ENCODE data around the gene RHOD. TPM values are rescaled to one million over a fixed set of nuclear protein-coding genes. Genes with fewer than 3 reads are reported as not detected.

Gene RHOD
- total RNA-seq, 1 donor from 2014 or later, result 29.8 TPM

DNA sequence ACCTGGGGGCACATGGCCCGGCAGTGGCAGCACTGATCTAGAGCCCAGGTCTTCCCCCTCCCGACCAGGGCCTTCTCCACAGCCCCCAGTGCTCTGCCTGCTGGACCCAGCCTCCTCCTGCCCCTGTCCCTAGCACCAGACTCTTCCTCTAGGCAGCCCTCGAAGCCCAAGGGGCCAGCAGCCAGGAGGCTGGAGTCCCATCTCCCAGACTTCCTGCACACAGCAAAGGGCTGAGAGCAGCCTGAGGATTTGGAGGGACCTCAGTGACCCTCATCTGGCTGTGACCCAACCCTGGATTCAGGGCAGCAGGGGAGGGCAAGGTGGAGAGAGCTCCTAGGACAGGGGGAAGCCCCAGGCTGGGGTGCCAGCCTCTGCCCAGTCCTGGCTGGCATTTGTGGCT lies 3.0 kb downstream of the RHOD start:
- TF ChIP-seq, protein P1, sequence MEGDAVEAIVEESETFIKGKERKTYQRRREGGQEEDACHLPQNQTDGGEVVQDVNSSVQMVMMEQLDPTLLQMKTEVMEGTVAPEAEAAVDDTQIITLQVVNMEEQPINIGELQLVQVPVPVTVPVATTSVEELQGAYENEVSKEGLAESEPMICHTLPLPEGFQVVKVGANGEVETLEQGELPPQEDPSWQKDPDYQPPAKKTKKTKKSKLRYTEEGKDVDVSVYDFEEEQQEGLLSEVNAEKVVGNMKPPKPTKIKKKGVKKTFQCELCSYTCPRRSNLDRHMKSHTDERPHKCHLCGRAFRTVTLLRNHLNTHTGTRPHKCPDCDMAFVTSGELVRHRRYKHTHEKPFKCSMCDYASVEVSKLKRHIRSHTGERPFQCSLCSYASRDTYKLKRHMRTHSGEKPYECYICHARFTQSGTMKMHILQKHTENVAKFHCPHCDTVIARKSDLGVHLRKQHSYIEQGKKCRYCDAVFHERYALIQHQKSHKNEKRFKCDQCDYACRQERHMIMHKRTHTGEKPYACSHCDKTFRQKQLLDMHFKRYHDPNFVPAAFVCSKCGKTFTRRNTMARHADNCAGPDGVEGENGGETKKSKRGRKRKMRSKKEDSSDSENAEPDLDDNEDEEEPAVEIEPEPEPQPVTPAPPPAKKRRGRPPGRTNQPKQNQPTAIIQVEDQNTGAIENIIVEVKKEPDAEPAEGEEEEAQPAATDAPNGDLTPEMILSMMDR (IDR thresholded peaks at IDR 0.05; ENCODE audit: insufficient read depth, low read depth, low read length), result no peak
- TF ChIP-seq EZH2 (IDR thresholded peaks at IDR 0.05; ENCODE audit: insufficient read depth, low read length), result no peak
- H3K4me1 Mint-ChIP-seq (ENCODE audit: low read depth, unreplicated experiment), result peaks cover 8% of the 10 kb centered on the region
- Histone ChIP-seq H2AFZ (ENCODE audit: low read depth, low read length) (no peak overlapping the region), H3K4me2 (ENCODE audit: low read length) (no peak overlapping the region), H3K4me1 (ENCODE audit: insufficient read depth, low read length) (peaks cover 37% of the 10 kb centered on the region), H3K27me3 (ENCODE audit: insufficient read depth, low read length) (no peaks in the 10 kb centered on the region), H3K36me3 (ENCODE audit: insufficient read depth, low read length) (no peaks in the 10 kb centered on the region), H3K9ac (ENCODE audit: low read length) (no peak overlapping the region), H3K79me2 (ENCODE audit: insufficient read depth, low read length) (peaks cover 4% of the 10 kb centered on the region), H3K27ac (ENCODE audit: low read depth, low read length) (no peak overlapping the region), H4K20me1 (ENCODE audit: insufficient read depth, low read length) (peaks cover 19% of the 10 kb centered on the region), H3K9me3 (ENCODE audit: insufficient read depth, low read depth, low read length) (no peaks in the 10 kb centered on the region), H3K4me3 (ENCODE audit: insufficient read depth, low read depth, low read length) (no peak overlapping the region)
- no peaks in the 10 kb centered on the region for H3K9me3 Mint-ChIP-seq (ENCODE audit: unreplicated experiment)
- H3K27ac Mint-ChIP-seq (ENCODE audit: unreplicated experiment), result no peak overlapping the region
- no peak for DNase-seq (ENCODE audit: low read depth)
- no peak overlapping the region for H3K4me3 Mint-ChIP-seq (ENCODE audit: unreplicated experiment)
- peaks cover 2% of the 10 kb centered on the region for H3K36me3 Mint-ChIP-seq (ENCODE audit: low read depth, unreplicated experiment)
- no peak for FAIRE-seq
- no peaks in the 10 kb centered on the region for H3K27me3 Mint-ChIP-seq (ENCODE audit: low read depth, unreplicated experiment)

DNA sequence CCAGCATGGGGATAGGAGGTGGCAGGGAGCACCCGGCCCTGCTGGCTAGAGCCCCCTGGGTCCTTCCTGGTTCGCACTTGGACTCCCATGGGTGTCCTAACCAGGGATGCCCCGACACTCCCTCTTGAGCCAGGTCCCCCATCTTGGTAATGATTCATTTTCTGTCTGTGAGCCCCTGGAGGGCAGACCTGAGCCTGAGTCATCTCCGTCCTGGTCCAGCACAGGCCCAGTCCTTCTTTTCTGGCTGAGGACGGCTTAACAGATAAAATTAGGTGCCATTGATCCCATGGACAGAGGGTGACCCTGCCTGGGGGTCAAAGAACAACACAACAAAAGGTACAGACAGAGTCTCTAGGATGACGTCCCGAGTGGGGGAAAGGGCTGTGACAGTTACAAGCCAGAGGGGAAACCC lies 3.5 kb downstream of the RHOD start:
- Mint-ChIP-seq H3K4me1 (ENCODE audit: low read depth, unreplicated experiment) (peaks cover 8% of the 10 kb centered on the region), H3K36me3 (ENCODE audit: low read depth, unreplicated experiment) (peaks cover 2% of the 10 kb centered on the region), H3K4me3 (ENCODE audit: unreplicated experiment) (no peak overlapping the region), H3K27ac (ENCODE audit: unreplicated experiment) (no peak overlapping the region), H3K27me3 (ENCODE audit: low read depth, unreplicated experiment) (no peaks in the 10 kb centered on the region), H3K9me3 (ENCODE audit: unreplicated experiment) (no peaks in the 10 kb centered on the region)
- DNase-seq (ENCODE audit: low read depth) (peak; percentile 39), FAIRE-seq (no peak)
- H3K9me3 ChIP-seq (ENCODE audit: insufficient read depth, low read depth, low read length), result no peaks in the 10 kb centered on the region
- peaks cover 33% of the 10 kb centered on the region for H3K4me1 ChIP-seq (ENCODE audit: insufficient read depth, low read length)
- no peak overlapping the region for H3K27ac ChIP-seq (ENCODE audit: low read depth, low read length)
- peak overlapping the region; percentile 15 for H3K4me2 ChIP-seq (ENCODE audit: low read length)
- peaks cover 19% of the 10 kb centered on the region for H4K20me1 ChIP-seq (ENCODE audit: insufficient read depth, low read length)
- H3K4me3 ChIP-seq (ENCODE audit: insufficient read depth, low read depth, low read length), result no peak overlapping the region
- H3K36me3 ChIP-seq (ENCODE audit: insufficient read depth, low read length), result no peaks in the 10 kb centered on the region
- peaks cover 4% of the 10 kb centered on the region for H3K79me2 ChIP-seq (ENCODE audit: insufficient read depth, low read length)
- H2AFZ ChIP-seq (ENCODE audit: low read depth, low read length), result no peak overlapping the region
- H3K9ac ChIP-seq (ENCODE audit: low read length), result no peak overlapping the region
- TF ChIP-seq EZH2 (IDR thresholded peaks at IDR 0.05; ENCODE audit: insufficient read depth, low read length), result no peak
- TF ChIP-seq, protein P1 (IDR thresholded peaks at IDR 0.05; ENCODE audit: insufficient read depth, low read depth, low read length), result peak; percentile 3
- no peaks in the 10 kb centered on the region for H3K27me3 ChIP-seq (ENCODE audit: insufficient read depth, low read length)

DNA sequence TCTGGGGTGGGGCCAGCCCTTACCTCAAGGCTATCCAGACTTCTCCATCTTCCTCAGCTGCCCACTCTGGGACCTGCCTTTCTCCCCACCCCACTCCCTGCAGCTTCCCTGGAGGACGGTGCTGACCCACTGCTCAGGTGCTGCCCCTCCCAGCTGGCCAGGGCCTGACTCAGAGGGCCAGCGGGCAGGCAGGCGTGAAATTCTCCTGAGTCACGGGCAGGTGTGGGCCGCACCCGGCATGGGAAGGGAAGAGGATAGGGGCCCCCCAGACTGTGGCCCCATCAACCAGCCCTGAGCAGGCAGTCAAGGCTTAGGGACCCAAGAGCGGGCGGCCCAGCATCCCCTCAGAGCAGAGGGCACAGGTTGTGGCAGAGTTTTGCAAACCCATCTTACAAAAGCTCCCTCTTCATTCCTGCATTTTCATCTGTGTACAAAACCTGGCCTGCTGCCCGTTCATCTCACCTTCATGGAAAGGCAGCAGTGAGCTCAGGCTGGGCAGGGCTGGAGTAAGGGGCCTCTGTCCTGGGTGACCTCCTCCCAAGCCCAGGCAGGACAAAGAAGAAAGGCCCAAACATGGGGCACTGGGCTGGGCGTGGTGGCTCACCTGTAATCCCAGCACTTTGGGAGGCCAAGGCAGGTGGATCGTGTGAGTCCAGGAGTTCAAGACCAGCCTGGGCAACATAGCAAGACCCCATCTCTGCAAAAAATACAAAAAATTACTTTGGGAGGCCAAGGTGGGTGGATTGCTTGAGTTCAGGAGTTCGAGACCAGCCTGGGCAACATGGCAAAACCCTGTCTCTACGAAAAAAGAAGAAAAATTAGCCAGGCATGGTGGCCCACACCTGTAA lies 6.1 kb downstream of the RHOD start:
- no peak overlapping the region for H3K27ac Mint-ChIP-seq (ENCODE audit: unreplicated experiment)
- peaks cover 11% of the 10 kb centered on the region for H3K4me1 ChIP-seq (ENCODE audit: insufficient read depth, low read length)
- DNase-seq (ENCODE audit: low read depth) (no peak), FAIRE-seq (no peak)
- H3K9me3 ChIP-seq (ENCODE audit: insufficient read depth, low read depth, low read length), result no peaks in the 10 kb centered on the region
- no peak for TF ChIP-seq EZH2 (IDR thresholded peaks at IDR 0.05; ENCODE audit: insufficient read depth, low read length)
- TF ChIP-seq, protein P1 (IDR thresholded peaks at IDR 0.05; ENCODE audit: insufficient read depth, low read depth, low read length), result no peak
- no peak overlapping the region for H3K27ac ChIP-seq (ENCODE audit: low read depth, low read length)
- no peaks in the 10 kb centered on the region for H3K27me3 Mint-ChIP-seq (ENCODE audit: low read depth, unreplicated experiment)
- H3K9ac ChIP-seq (ENCODE audit: low read length), result no peak overlapping the region
- H3K36me3 Mint-ChIP-seq (ENCODE audit: low read depth, unreplicated experiment), result peaks cover 8% of the 10 kb centered on the region
- H4K20me1 ChIP-seq (ENCODE audit: insufficient read depth, low read length), result peaks cover 19% of the 10 kb centered on the region
- no peaks in the 10 kb centered on the region for H3K9me3 Mint-ChIP-seq (ENCODE audit: unreplicated experiment)
- H3K27me3 ChIP-seq (ENCODE audit: insufficient read depth, low read length), result no peaks in the 10 kb centered on the region
- no peaks in the 10 kb centered on the region for H3K79me2 ChIP-seq (ENCODE audit: insufficient read depth, low read length)
- H3K36me3 ChIP-seq (ENCODE audit: insufficient read depth, low read length), result no peaks in the 10 kb centered on the region
- H3K4me3 ChIP-seq (ENCODE audit: insufficient read depth, low read depth, low read length), result no peak overlapping the region
- H2AFZ ChIP-seq (ENCODE audit: low read depth, low read length), result no peak overlapping the region
- no peak overlapping the region for H3K4me2 ChIP-seq (ENCODE audit: low read length)
- H3K4me3 Mint-ChIP-seq (ENCODE audit: unreplicated experiment), result no peak overlapping the region
- peaks cover 2% of the 10 kb centered on the region for H3K4me1 Mint-ChIP-seq (ENCODE audit: low read depth, unreplicated experiment)

Data from astrocyte (in vitro differentiated cells and primary cell).